Adrenal gland (tissue), 5 donors: ENCODE data around the gene SNED1.

Source experiments
- POLR2A ChIP-seq, 2 donors: fragments of 450-650 bp; IDR thresholded peaks; one replicate each; pipeline ENCODE4 v1.6.1; 2017; ENCODE audit warnings: antibody characterized with exemption in 2 of 2, mild to moderate bottlenecking in 2 of 2, moderate library complexity in 1 of 2
- TF ChIP-seq, protein P1 (sequence below), 6 experiments: fragments of 450-650 bp in 4 of 6; fragments of 200-600 bp in 2 of 6; sonication (generic) in 1 of 6; IDR thresholded peaks; 1 replicate in 5 of 6; 2 replicates in 1 of 6; pipeline versions ENCODE4 v1.5.1 to v1.8.0; 2016 to 2021; ENCODE audit warnings: antibody characterized with exemption in 6 of 6, mild to moderate bottlenecking in 2 of 6, moderate library complexity in 1 of 6
- donor health status: DM: no; HTN: no; CAD: no.

DNA sequence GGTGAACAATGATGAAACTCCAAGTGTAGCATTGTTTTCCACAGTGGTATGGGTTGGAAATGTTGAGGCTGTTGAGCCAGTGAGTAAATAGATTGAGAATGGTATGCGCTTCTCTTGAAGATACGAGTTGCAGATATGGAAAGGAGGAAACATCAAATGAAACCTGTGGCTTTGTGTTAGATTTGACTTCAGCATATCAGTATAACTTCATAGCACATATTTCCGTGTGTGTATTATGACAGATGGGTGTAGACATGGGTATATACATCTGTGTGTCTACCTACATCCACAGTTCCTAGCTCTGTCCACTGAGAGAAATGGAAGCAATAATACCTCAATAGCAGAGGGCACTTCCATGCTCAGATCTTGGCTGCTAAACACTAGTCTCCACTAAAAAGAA lies 8.0 kb downstream of the SNED1 start:
- TF ChIP-seq POLR2A (IDR thresholded peaks at IDR 0.05): no peak
- TF ChIP-seq, protein P1, sequence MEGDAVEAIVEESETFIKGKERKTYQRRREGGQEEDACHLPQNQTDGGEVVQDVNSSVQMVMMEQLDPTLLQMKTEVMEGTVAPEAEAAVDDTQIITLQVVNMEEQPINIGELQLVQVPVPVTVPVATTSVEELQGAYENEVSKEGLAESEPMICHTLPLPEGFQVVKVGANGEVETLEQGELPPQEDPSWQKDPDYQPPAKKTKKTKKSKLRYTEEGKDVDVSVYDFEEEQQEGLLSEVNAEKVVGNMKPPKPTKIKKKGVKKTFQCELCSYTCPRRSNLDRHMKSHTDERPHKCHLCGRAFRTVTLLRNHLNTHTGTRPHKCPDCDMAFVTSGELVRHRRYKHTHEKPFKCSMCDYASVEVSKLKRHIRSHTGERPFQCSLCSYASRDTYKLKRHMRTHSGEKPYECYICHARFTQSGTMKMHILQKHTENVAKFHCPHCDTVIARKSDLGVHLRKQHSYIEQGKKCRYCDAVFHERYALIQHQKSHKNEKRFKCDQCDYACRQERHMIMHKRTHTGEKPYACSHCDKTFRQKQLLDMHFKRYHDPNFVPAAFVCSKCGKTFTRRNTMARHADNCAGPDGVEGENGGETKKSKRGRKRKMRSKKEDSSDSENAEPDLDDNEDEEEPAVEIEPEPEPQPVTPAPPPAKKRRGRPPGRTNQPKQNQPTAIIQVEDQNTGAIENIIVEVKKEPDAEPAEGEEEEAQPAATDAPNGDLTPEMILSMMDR (IDR thresholded peaks at IDR 0.05): no peak
